HG03159 (cell line): ENCODE measurements around the gene TMTC4.

Source experiments
- ATAC-seq: cut with Tn5 transposase; IDR thresholded peaks from one replicate; pipeline ENCODE4 v1.9.1; 2021; ENCODE audit warnings: mild to moderate bottlenecking, moderate library complexity; ENCODE audit not compliant: unreplicated experiment

The TMTC4 gene

GRCh38 chr13:100667894-100668293, 6.7 kb downstream of the TMTC4 start:
- no peak for ATAC-seq

GRCh38 chr13:100666124-100666523, 8.5 kb downstream of the TMTC4 start:
- no peak for ATAC-seq

GRCh38 chr13:100665403-100665802, 9.2 kb downstream of the TMTC4 start:
- no peak for ATAC-seq

GRCh38 chr13:100664171-100664900, 10.3 kb downstream of the TMTC4 start:
- no peak for ATAC-seq

- no peak for ATAC-seq
Observed at GRCh38 chr13:100662468-100663211, 12.0 kb downstream of the TMTC4 start.

GRCh38 chr13:100660761-100661160, 13.8 kb downstream of the TMTC4 start:
- no peak for ATAC-seq

GRCh38 chr13:100659578-100659977, 15.0 kb downstream of the TMTC4 start:
- no peak for ATAC-seq

GRCh38 chr13:100658363-100658762, 16.2 kb downstream of the TMTC4 start:
- ATAC-seq, result peak; percentile 89

- ATAC-seq, result no peak
Observed at GRCh38 chr13:100657881-100658315, 16.7 kb downstream of the TMTC4 start.

GRCh38 chr13:100652510-100652909, 22.1 kb downstream of the TMTC4 start:
- no peak for ATAC-seq

- no peak for ATAC-seq
Observed at GRCh38 chr13:100650326-100650725, 24.3 kb downstream of the TMTC4 start.

- no peak for ATAC-seq
Observed at GRCh38 chr13:100648354-100648753, 26.2 kb downstream of the TMTC4 start.

- no peak for ATAC-seq
Observed at GRCh38 chr13:100646871-100647270, 27.7 kb downstream of the TMTC4 start.

GRCh38 chr13:100646030-100646673, 28.4 kb downstream of the TMTC4 start:
- ATAC-seq, result no peak

- no peak for ATAC-seq
Observed at GRCh38 chr13:100645382-100645781, 29.2 kb downstream of the TMTC4 start.

- ATAC-seq, result no peak
Observed at GRCh38 chr13:100644371-100644770, 30.2 kb downstream of the TMTC4 start.

- ATAC-seq, result no peak
Observed at GRCh38 chr13:100637796-100638195, 36.8 kb downstream of the TMTC4 start.

GRCh38 chr13:100637380-100637779, 37.2 kb downstream of the TMTC4 start:
- ATAC-seq, result no peak

GRCh38 chr13:100636441-100636840, 38.2 kb downstream of the TMTC4 start:
- no peak for ATAC-seq

GRCh38 chr13:100636004-100636403, 38.6 kb downstream of the TMTC4 start:
- no peak for ATAC-seq

- no peak for ATAC-seq
Observed at GRCh38 chr13:100634696-100635095, 39.9 kb downstream of the TMTC4 start.

GRCh38 chr13:100633461-100633860, 41.1 kb downstream of the TMTC4 start:
- ATAC-seq, result no peak
